ENCODE results near the gene C17orf107. TPM values are rescaled to one million over a fixed set of nuclear protein-coding genes. Genes with fewer than 3 reads are reported as not detected.
"Not testable (repeated sequence)": the region's sequence is repeated elsewhere in the genome, so short reads cannot be mapped to it uniquely, and the experiment has no call there.

Gene C17orf107
- 1 to 10 TPM; 1.3 to 2.3 TPM for total RNA-seq

DNA sequence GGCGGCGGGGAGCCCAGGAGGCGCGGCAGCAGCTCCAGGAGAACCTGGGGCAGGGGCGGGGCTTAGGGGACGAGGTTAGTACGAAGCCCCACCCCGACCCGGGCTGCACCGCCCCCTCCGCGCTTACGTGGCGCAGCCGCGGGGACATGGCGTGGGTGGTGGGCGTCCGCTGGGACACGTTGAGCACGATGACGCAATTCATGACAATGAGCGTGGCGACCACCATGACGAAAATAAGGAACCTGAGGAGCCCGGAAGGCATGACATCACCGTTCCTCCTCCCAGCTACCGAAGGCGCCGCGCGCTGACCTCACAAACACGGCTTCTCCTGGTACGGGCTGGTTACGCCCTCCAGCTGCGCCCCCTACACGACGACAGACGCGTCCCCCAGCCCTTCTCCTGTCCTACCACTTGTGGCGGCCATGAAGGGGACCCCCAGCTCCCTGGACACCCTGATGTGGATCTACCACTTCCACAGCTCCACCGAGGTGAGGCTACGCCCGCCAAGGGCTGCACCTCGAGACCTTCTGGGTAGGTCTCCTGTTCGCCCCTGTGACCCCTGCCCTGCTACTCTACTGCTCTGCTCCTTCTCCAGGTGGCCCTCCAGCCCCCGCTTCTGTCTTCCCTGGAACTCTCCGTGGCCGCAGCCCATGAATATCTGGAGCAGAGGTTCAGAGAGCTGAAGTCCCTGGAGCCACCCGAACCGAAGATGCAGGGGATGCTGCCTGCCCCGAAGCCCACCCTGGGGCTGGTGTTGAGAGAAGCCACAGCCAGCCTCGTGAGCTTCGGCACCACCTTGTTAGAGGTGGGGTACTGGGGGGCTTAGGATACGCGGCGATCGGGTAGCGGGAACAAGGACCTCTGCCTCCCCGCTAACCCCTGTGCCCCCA, at the start of gene C17orf107:
C17orf107 (plus strand) TSS at position 196 of the 890 bp plus-strand sequence; CDS start at position 423, 227 bp downstream.
- Mint-ChIP-seq H3K36me3 (no peaks in the 10 kb centered on the region), H3K4me3 (peak within 1 kb of the TSS; percentile 89), H3K9me3 (no peaks in the 10 kb centered on the region), H3K4me1 (ENCODE audit: low read depth in 2 of 2) (peaks cover 26 to 38% of the 10 kb centered on the region in 2 donors), H3K27me3 (no peaks in the 10 kb centered on the region), H3K27ac (peak within 1 kb of the TSS; percentile 68 to 91)
- peak; percentile 95 for DNase-seq (ENCODE audit: low spot score)
- ATAC-seq = peak; percentile 84 to 92

DNA sequence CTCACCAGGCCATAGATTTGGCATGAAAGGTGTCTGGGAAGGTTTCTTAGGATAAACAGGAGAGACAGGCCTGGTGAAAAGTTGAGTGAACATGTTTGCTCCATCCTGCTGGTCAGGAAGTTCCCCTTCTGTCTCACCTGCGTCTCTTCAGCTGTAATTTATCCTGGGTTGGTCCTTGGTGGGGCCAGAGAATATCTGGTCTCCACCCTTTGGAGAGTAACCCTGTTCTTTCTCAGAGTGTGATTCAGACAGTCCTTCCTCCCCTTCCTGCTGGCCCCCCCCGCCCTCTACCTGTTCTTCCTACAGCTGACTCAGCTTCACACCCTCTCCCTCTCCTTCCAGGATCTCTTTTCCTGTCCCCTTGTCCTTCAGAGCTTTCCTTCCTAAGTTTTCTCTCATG, 49.1 kb upstream of the C17orf107 start:
- Mint-ChIP-seq H3K4me3 (no peak overlapping the region), H3K36me3 (peaks cover 7% of the 10 kb centered on the region), H3K27me3 (peaks cover 0 to 3% of the 10 kb centered on the region in 2 donors), H3K9me3 (peaks cover 5% of the 10 kb centered on the region), H3K27ac (peak overlapping the region in 1 of 2 donors; percentile 20), H3K4me1 (ENCODE audit: low read depth in 2 of 2) (peaks cover 43 to 45% of the 10 kb centered on the region in 2 donors)
- DNase-seq (ENCODE audit: low spot score) (no peak), ATAC-seq (no peak)

DNA sequence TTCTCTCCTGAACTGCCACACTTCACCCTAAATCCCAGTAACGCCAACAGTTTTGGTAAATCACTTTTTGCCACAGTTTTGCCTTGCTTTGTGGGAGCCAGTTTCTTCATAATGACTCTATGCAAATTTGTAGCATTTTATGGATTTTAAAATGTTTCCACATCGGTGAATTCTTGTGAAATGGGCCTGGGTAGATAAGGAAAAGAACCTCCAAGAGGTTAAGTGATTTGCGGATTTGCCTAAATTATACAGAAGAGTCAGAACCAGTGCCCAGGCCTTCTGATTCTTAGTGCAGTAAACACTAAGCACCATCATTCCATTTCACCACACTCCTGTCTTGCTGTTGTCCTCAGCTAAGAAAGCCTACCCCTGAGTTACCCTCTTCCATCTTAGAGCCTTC, 48.3 kb upstream of the C17orf107 start:
- Mint-ChIP-seq H3K9me3 (peaks cover 5% of the 10 kb centered on the region), H3K27ac (no peak overlapping the region), H3K4me1 (ENCODE audit: low read depth in 2 of 2) (peaks cover 39 to 40% of the 10 kb centered on the region in 2 donors)

DNA sequence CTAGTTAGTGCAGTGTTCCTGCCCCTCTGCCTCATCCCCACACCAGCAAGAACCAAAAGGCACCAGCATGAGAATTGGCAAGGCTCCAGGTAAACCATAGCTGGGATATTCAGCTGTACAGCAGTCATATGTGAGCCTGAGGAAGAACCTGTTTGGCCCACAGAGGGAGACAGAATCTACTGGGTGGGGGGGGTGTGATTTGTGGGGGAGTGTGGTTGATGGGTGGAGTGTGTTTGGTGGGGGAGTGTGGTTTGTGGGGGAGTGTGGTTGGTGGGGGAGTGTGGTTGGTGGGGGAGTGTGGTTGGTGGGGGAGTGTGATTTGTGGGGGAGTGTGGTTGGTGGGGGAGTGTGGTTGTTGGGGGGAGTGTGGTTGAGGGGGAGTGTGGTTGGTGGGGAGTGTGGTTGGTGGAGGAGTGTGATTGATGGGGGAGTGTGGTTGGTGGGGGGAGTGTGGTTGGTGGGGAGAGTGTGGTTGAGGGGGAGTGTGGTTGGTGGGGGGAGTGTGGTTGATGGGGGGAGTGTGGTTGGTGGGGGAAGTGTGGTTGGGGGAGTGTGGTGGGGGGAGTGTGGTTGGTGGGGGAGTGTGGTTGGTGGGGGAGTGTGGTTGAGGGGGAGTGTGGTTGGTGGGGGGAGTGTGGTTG, 46.6 kb upstream of the C17orf107 start:
- no peak for DNase-seq (ENCODE audit: low spot score)
- H3K4me3 Mint-ChIP-seq = no peak overlapping the region
- H3K27me3 Mint-ChIP-seq = peaks cover 0 to 3% of the 10 kb centered on the region in 2 donors
- ATAC-seq = no peak
- peaks cover 7% of the 10 kb centered on the region for H3K36me3 Mint-ChIP-seq
- H3K4me1 Mint-ChIP-seq (ENCODE audit: low read depth in 2 of 2) = peaks cover 32 to 42% of the 10 kb centered on the region in 2 donors
- H3K9me3 Mint-ChIP-seq = peaks cover 5% of the 10 kb centered on the region
- peak overlapping the region; percentile 15 to 60 for H3K27ac Mint-ChIP-seq

More for the DNA sequence above, 48.3 kb upstream of the C17orf107 start:
- peaks cover 7% of the 10 kb centered on the region for H3K36me3 Mint-ChIP-seq
- H3K4me3 Mint-ChIP-seq = no peak overlapping the region
- no peak for DNase-seq (ENCODE audit: low spot score)
- peaks cover 0 to 3% of the 10 kb centered on the region in 2 donors for H3K27me3 Mint-ChIP-seq
- no peak for ATAC-seq

GRCh38 chr17:4853208-4853671, 46.1 kb upstream of the C17orf107 start:
- no peak for ATAC-seq
- H3K27ac Mint-ChIP-seq = peak overlapping the region in 1 of 2 donors; percentile 50
- H3K36me3 Mint-ChIP-seq = peaks cover 7% of the 10 kb centered on the region
- H3K4me1 Mint-ChIP-seq (ENCODE audit: low read depth in 2 of 2) = peaks cover 30 to 40% of the 10 kb centered on the region in 2 donors
- peaks cover 5% of the 10 kb centered on the region for H3K9me3 Mint-ChIP-seq
- H3K4me3 Mint-ChIP-seq = no peak overlapping the region
- H3K27me3 Mint-ChIP-seq = peaks cover 0 to 3% of the 10 kb centered on the region in 2 donors
- no peak for DNase-seq (ENCODE audit: low spot score)

GRCh38 chr17:4854111-4854681, 45.1 kb upstream of the C17orf107 start:
- no peak for DNase-seq (ENCODE audit: low spot score)
- no peak for ATAC-seq
- Mint-ChIP-seq H3K36me3 (peaks cover 7% of the 10 kb centered on the region), H3K4me3 (no peak overlapping the region), H3K27me3 (peaks cover 0 to 3% of the 10 kb centered on the region in 2 donors), H3K4me1 (ENCODE audit: low read depth in 2 of 2) (peaks cover 30 to 46% of the 10 kb centered on the region in 2 donors), H3K27ac (peak overlapping the region in 1 of 2 donors; percentile 66), H3K9me3 (peaks cover 5% of the 10 kb centered on the region)

GRCh38 chr17:4856271-4856936, 42.9 kb upstream of the C17orf107 start:
- no peak overlapping the region for H3K4me3 Mint-ChIP-seq
- no peaks in the 10 kb centered on the region for H3K27me3 Mint-ChIP-seq
- H3K27ac Mint-ChIP-seq = no peak overlapping the region
- H3K9me3 Mint-ChIP-seq = peaks cover 5% of the 10 kb centered on the region
- peaks cover 7% of the 10 kb centered on the region for H3K36me3 Mint-ChIP-seq
- no peak for ATAC-seq
- DNase-seq (ENCODE audit: low spot score) = no peak
- H3K4me1 Mint-ChIP-seq (ENCODE audit: low read depth in 2 of 2) = peaks cover 22 to 37% of the 10 kb centered on the region in 2 donors

DNA sequence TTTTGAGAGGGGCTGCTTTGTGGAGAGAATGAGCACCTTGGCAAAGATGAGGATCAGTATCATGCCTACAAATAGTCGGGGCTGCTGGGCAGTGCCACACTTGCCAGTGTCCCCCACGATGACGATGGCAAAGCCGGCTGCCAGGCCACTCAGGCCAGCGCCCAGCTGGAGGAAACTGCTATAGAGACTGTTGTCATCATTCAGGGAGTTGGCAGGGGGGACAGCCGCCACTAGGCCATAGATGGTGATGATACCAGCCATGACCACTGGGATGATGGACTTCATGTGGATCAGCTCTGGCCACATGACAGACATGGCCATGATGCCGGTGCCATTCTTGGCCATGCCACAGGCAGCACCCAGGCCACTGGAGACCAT, 42.4 kb upstream of the C17orf107 start:
- Mint-ChIP-seq H3K4me1 (ENCODE audit: low read depth in 2 of 2) (peaks cover 17 to 34% of the 10 kb centered on the region in 2 donors), H3K27me3 (no peaks in the 10 kb centered on the region), H3K36me3 (peaks cover 6% of the 10 kb centered on the region), H3K4me3 (no peak overlapping the region), H3K27ac (no peak overlapping the region), H3K9me3 (peaks cover 4% of the 10 kb centered on the region)
- ATAC-seq (no peak), DNase-seq (ENCODE audit: low spot score) (no peak)

DNA sequence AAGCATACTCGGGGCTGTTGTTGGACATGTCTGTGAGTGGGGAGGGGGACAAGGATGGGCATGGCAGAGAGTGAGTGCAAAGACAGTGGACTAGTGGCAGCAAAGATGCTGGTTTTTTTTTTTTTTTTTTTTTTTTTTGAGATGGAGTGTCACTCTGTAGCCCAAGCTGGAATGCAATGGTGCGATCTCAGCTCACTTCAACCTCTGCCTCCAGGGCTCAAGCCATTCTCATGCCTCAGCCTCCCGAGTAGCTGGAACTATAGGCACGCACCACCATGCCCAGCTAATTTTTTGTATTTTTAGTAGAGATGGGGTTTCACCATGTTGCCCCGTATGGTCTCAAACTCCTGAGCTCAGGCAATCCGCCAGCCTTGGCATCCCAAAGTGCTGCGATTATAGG, 42.0 kb upstream of the C17orf107 start:
- not testable (repeated sequence) for H3K9me3 Mint-ChIP-seq; H3K27ac Mint-ChIP-seq; H3K36me3 Mint-ChIP-seq; H3K27me3 Mint-ChIP-seq; ATAC-seq; DNase-seq (ENCODE audit: low spot score); H3K4me3 Mint-ChIP-seq
- peaks cover 12 to 30% of the 10 kb centered on the region in 2 donors for H3K4me1 Mint-ChIP-seq (ENCODE audit: low read depth in 2 of 2)

GRCh38 chr17:4858068-4858881, 41.1 kb upstream of the C17orf107 start:
- Mint-ChIP-seq H3K27ac (no peak overlapping the region), H3K4me1 (ENCODE audit: low read depth in 2 of 2) (peaks cover 10 to 29% of the 10 kb centered on the region in 2 donors), H3K36me3 (no peaks in the 10 kb centered on the region), H3K9me3 (no peaks in the 10 kb centered on the region), H3K4me3 (no peak overlapping the region), H3K27me3 (no peaks in the 10 kb centered on the region)
- no peak for ATAC-seq
- DNase-seq (ENCODE audit: low spot score) = no peak

DNA sequence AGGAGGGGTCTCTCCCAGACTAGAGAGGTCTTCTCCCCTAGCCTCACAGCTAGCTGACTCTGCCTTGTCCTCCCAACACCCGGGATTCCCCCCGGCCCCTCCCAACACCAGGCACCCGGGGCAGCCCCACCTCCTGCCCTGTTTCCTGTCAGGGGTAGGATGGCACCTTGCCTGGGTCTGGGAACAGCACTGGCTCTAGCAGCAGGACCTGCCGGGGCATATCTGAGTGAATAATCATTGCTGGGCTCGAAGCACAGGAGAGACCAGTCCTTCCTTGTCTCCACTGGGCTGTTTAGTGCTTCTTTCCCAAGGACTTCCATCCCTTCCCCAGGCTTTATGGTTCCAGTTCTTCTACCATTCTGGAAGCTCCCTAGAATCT, 40.5 kb upstream of the C17orf107 start:
- DNase-seq (ENCODE audit: low spot score) (no peak), ATAC-seq (no peak)
- Mint-ChIP-seq H3K4me1 (ENCODE audit: low read depth in 2 of 2) (peaks cover 10 to 29% of the 10 kb centered on the region in 2 donors), H3K27me3 (no peaks in the 10 kb centered on the region), H3K27ac (no peak overlapping the region), H3K36me3 (no peaks in the 10 kb centered on the region), H3K4me3 (no peak overlapping the region), H3K9me3 (no peaks in the 10 kb centered on the region)

- peaks cover 4 to 20% of the 10 kb centered on the region in 2 donors for H3K4me1 Mint-ChIP-seq (ENCODE audit: low read depth in 2 of 2)
- ATAC-seq (no peak), DNase-seq (ENCODE audit: low spot score) (no peak)
- H3K36me3 Mint-ChIP-seq = no peaks in the 10 kb centered on the region
- H3K9me3 Mint-ChIP-seq = no peaks in the 10 kb centered on the region
- H3K27ac Mint-ChIP-seq = no peak overlapping the region
- no peaks in the 10 kb centered on the region for H3K27me3 Mint-ChIP-seq
- no peak overlapping the region for H3K4me3 Mint-ChIP-seq
These were observed 39.3 kb upstream of the C17orf107 start for GRCh38 chr17:4859816-4860625.
